K562 (cell line): ENCODE results near the gene DEK. TPM values are rescaled to one million over a fixed set of nuclear protein-coding genes. Genes with fewer than 3 reads are reported as not detected.
A peak's percentile ranks its signal among the peaks of the same experiment; 100 is the strongest.

Experiments
- ATAC-seq: fragments of 200-7000 bp; cut with Tn5 transposase; 3 replicates; pipeline ENCODE4 v1.9.1; 2020; ENCODE audit warnings: moderate library complexity
- BruUV-seq: library from RNA; stranded (reverse); fragments of 400-500 nt; replicated peaks from 2 replicates; lab custom pipeline; 2021; lab: Mats Ljungman, UMichigan
- CTCF ChIA-PET: fragments of 300-600 bp; formaldehyde crosslinking; extraction: SDS; loops from one replicate; lab custom pipeline; 2021; ENCODE audit warnings: low intra/inter-chr PET ratio; lab: Yijun Ruan, JAX
- POLR2A ChIA-PET: fragments of 300-600, 350-650 bp; sonication (Branson Sonifier 250); formaldehyde crosslinking; extraction: SDS; loops from one replicate; lab custom pipeline; 2021; ENCODE audit warnings: antibody characterized with exemption, inconsistent platforms; lab: Yijun Ruan, JAX
- DNase-seq, 4 experiments: peaks; one replicate each; pipeline versions ENCODE4 v3.0.0 to v3.0.0-alpha.2; 2011 to 2018; ENCODE audit warnings: low spot score in 3 of 4, mixed read lengths in 3 of 4; ENCODE audit errors: extremely low read depth in 1 of 4
- FAIRE-seq: peaks from 2 replicates; lab custom pipeline; 2011; peaks lifted over from hg19 to GRCh38; lab: Jason Lieb, UNC
- H2AFZ ChIP-seq: 2 replicates; pipeline ENCODE4 v1.6.0; 2011; ENCODE audit warnings: low read depth, low read length, control low read depth, inconsistent platforms
- H3K27ac ChIP-seq: fragments of 200-600 bp; 3 replicates; pipeline ENCODE4 v1.8.0; 2011; ENCODE audit warnings: low read depth, mild to moderate bottlenecking, control low read depth, inconsistent platforms, low read length, moderate library complexity, mixed read lengths; ENCODE audit errors: extremely low read depth
- H3K27me3 ChIP-seq, 2 experiments: fragments of 300-600 bp in 1 of 2; 2 replicates in 1 of 2; 3 replicates in 1 of 2; pipeline versions ENCODE4 v1.6.0 to v1.8.0; 2011; ENCODE audit warnings: inconsistent platforms in 2 of 2, low read length in 2 of 2, mild to moderate bottlenecking in 1 of 2, mixed read lengths in 1 of 2, moderate library complexity in 1 of 2; ENCODE audit not compliant: control insufficient read depth in 2 of 2, insufficient read depth in 2 of 2
- H3K36me3 ChIP-seq: fragments of 300-600 bp; 3 replicates; pipeline ENCODE4 v1.8.0; 2011; ENCODE audit warnings: mild to moderate bottlenecking, low read length, inconsistent platforms; ENCODE audit not compliant: control insufficient read depth, insufficient read depth
- H3K4me1 ChIP-seq, 2 experiments: fragments of 200-600 bp in 1 of 2; replicated peaks in 1 of 2; 2 replicates in 1 of 2; 3 replicates in 1 of 2; pipeline versions ENCODE4 v1.5.1 to v1.8.0; 2011; ENCODE audit warnings: inconsistent platforms in 2 of 2, low read length in 2 of 2, mild to moderate bottlenecking in 1 of 2, mixed read lengths in 1 of 2, moderate library complexity in 1 of 2; ENCODE audit not compliant: control insufficient read depth in 2 of 2, insufficient read depth in 2 of 2
- H3K4me2 ChIP-seq: 2 replicates; pipeline ENCODE4 v1.6.1; 2011; ENCODE audit warnings: low read length, control low read depth, inconsistent platforms, mixed read lengths; ENCODE audit not compliant: insufficient read depth
- H3K4me3 ChIP-seq: fragments of 200-600 bp; sonication (generic), shearing (Covaris generic); 2 replicates; pipeline ENCODE4 v1.5.1; 2016; ENCODE audit warnings: control low read depth, inconsistent platforms
- H3K79me2 ChIP-seq: fragments of 200-600 bp; 3 replicates; pipeline ENCODE4 v1.8.0; 2011; ENCODE audit warnings: low read length, inconsistent platforms; ENCODE audit not compliant: control insufficient read depth, insufficient read depth
- H3K9ac ChIP-seq, 2 experiments: 2 replicates each; pipeline versions ENCODE4 v1.6.0 to v1.6.1; 2011; ENCODE audit warnings: low read depth in 2 of 2, low read length in 2 of 2, control low read depth in 1 of 2, inconsistent platforms in 1 of 2, mild to moderate bottlenecking in 1 of 2, mixed read lengths in 1 of 2; ENCODE audit not compliant: insufficient read depth in 1 of 2
- H3K9me1 ChIP-seq: one replicate; pipeline ENCODE4 v1.6.0; 2011; ENCODE audit warnings: inconsistent platforms, mild to moderate bottlenecking, low read length, moderate library complexity; ENCODE audit not compliant: control insufficient read depth, insufficient read depth
- H3K9me3 ChIP-seq: replicated peaks from 2 replicates; pipeline ENCODE4 v1.5.1; 2011; ENCODE audit warnings: low read depth, low read length, inconsistent platforms; ENCODE audit not compliant: control insufficient read depth, insufficient read depth
- H4K20me1 ChIP-seq: replicated peaks from 2 replicates; pipeline ENCODE4 v1.6.1; 2011; ENCODE audit warnings: low read length, inconsistent platforms, mixed read lengths; ENCODE audit not compliant: control insufficient read depth, insufficient read depth
- FIP1L1 ChIP-seq: fragments of 200-400 bp; formaldehyde crosslinking; IDR thresholded peaks from 2 replicates; pipeline ENCODE4 v1.6.1; 2018; ENCODE audit warnings: mild to moderate bottlenecking, low read depth, low read length; ENCODE audit not compliant: poor library complexity, severe bottlenecking
- MXI1 ChIP-seq: IDR thresholded peaks from 2 replicates; pipeline ENCODE4 v1.6.1; 2011; ENCODE audit warnings: low read depth, mild to moderate bottlenecking, improper control_type of control experiment, low read length
- RFX5 ChIP-seq: IDR thresholded peaks from 2 replicates; pipeline ENCODE4 v1.6.1; 2011; ENCODE audit warnings: low read depth, mild to moderate bottlenecking, improper control_type of control experiment, low read length
- TEAD2 ChIP-seq: fragments of 450-650 bp; IDR thresholded peaks from 2 replicates; pipeline ENCODE4 v1.6.1; 2016; ENCODE audit warnings: missing genetic modification characterization, control low read depth, missing compliant biosample characterization
- ZNF121 ChIP-seq: sonication (generic); formaldehyde crosslinking; conservative IDR thresholded peaks from 2 replicates; pipeline ENCODE4 v1.8.0; 2022; ENCODE audit warnings: missing genetic modification reagents
- WGBS: fragments of 100-300 bp; shearing (Covaris generic); methylation state at CpG from one replicate; pipeline ENCODE4 v1.1.6; 2016; ENCODE audit warnings: low coverage, mixed read lengths; ENCODE audit not compliant: insufficient coverage; ENCODE audit errors: missing lambda C conversion rate; 5-methylcytosine and 5-hydroxymethylcytosine counted together
- in situ Hi-C: fragments of 300-500 bp; cut with MboI; formaldehyde crosslinking; loops from 4 replicates; pipeline ENCODE4 v1.15.0; 2018; ENCODE audit warnings: inconsistent platforms, mixed read lengths
- intact Hi-C: fragments of 100-400 bp; cut with micrococcal nuclease; formaldehyde crosslinking; loops from 2 replicates; pipeline ENCODE4 v1.14.2; 2022
- polyA plus RNA-seq, 8 experiments: library from polyadenylated mRNA; depleted of rRNA in 4 of 8; stranded (reverse) in 5 of 8; unstranded in 3 of 8; fragments of >200 nt; fragmentation: Nextera tagmentation in 2 of 8; fragmentation: Illumina TruSeq in 1 of 8; extraction: Ambion mirVana in 2 of 8; extraction: Trizol in 1 of 8; gene quantifications; 2 replicates each; pipeline versions ENCODE4 v1.2.1 to v1.2.3, GENCODE V29; 2011 to 2014; ENCODE audit warnings: inconsistent platforms in 1 of 8, missing spikeins in 1 of 8
- total RNA-seq, 7 experiments: library from RNA; depleted of rRNA in 6 of 7; stranded (reverse); fragments of >200 nt in 6 of 7; fragmentation: Illumina TruSeq in 2 of 7; extraction: Trizol in 2 of 7; gene quantifications; 2 replicates each; pipeline versions ENCODE4 v1.2.1 to v1.2.3, GENCODE V29; 2011 to 2021; ENCODE audit warnings: low replicate concordance in 1 of 7
- TF ChIP-seq, protein P1 (sequence below): sonication (generic); formaldehyde crosslinking; IDR thresholded peaks from 2 replicates; pipeline ENCODE4 v1.8.0; 2022; ENCODE audit warnings: mild to moderate bottlenecking, missing genetic modification reagents

Gene DEK
- total and polyA plus RNA-seq, 9 of the 15 experiments (the other 6 are each of a cell fraction or from before 2014, with no cell fraction given): 82.3 to 338 (median 184) TPM

DNA sequence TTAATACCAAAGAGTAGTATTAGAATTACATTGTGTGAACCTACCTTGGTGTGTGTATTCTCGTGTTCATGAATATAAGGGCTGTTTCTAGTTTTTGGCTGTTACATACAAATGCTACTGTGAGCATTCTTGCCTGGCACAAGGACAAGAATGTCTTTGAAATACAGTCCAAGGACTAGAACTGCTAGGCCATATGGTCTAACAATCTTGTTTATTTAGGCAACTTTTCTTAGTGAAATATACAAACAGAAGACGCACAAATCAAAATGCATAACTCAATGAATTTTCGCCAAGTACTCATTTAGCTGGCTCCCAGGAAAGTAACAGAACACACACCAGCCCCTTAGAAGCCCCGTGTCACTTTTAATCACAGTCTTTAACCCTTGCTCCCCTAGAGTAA lies 80.6 kb downstream of the DEK start:
- no TSS peak for BruUV-seq
- CTCF ChIA-PET: no interaction called here
- Histone ChIP-seq H3K9ac (no peak overlapping the region), H3K27me3 (no peaks in the 10 kb centered on the region), H3K4me2 (no peak overlapping the region), H2AFZ (no peak overlapping the region), H3K27ac (no peak overlapping the region), H3K79me2 (no peaks in the 10 kb centered on the region), H3K9me1 (no peaks in the 10 kb centered on the region), H4K20me1 (no peaks in the 10 kb centered on the region), H3K4me3 (no peak overlapping the region), H3K36me3 (peaks cover 36% of the 10 kb centered on the region; the same call in 2 of the 3 replicates), H3K9me3 (no peaks in the 10 kb centered on the region), H3K4me1 (peaks cover 0 to 3% of the 10 kb centered on the region in 2 experiments; a peak in 1 of 5 replicates)
- ATAC-seq (no peak), DNase-seq (no peak), FAIRE-seq (no peak)
- intact Hi-C loops (no loop called here), in situ Hi-C loops (no loop called here)
- WGBS: 72% methylated on average over 4 of the region's 4 CpGs
- TF ChIP-seq FIP1L1: no peak
- no peak for TF ChIP-seq MXI1
- TF ChIP-seq, protein P1, sequence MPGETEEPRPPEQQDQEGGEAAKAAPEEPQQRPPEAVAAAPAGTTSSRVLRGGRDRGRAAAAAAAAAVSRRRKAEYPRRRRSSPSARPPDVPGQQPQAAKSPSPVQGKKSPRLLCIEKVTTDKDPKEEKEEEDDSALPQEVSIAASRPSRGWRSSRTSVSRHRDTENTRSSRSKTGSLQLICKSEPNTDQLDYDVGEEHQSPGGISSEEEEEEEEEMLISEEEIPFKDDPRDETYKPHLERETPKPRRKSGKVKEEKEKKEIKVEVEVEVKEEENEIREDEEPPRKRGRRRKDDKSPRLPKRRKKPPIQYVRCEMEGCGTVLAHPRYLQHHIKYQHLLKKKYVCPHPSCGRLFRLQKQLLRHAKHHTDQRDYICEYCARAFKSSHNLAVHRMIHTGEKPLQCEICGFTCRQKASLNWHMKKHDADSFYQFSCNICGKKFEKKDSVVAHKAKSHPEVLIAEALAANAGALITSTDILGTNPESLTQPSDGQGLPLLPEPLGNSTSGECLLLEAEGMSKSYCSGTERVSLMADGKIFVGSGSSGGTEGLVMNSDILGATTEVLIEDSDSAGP (CRISPR knock-in tag): no peak
- POLR2A ChIA-PET: no interaction called here

DNA sequence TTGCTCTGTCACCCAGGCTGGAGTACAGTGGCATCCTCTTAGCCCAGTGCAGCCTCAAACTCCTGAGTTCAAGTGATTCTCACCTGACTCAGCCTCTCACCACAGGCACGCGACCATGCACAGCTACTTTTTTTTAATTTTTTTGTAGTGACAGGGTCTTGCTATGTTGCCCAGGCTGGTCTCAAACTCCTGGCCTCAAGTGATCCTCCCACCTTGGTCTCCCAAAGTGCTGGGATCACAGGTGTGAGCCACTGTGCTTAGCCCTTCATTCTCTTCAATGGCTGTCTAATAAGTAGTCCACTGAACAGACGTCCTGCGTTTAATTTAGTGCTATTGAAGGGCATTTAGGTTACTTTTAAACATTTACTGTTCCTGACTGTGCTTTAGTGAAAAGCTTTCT lies 81.8 kb downstream of the DEK start:
- no peak overlapping the region for H3K9ac ChIP-seq
- POLR2A ChIA-PET: no interaction called here
- in situ Hi-C loops (no loop called here), intact Hi-C loops (no loop called here)
- no TSS peak for BruUV-seq
- peaks cover 35% of the 10 kb centered on the region; the same call in 2 of the 3 replicates for H3K36me3 ChIP-seq
- no peak for ATAC-seq
- no peaks in the 10 kb centered on the region for H3K27me3 ChIP-seq
- no peak overlapping the region for H3K4me3 ChIP-seq
- H3K4me2 ChIP-seq: no peak overlapping the region
- no peaks in the 10 kb centered on the region; a peak in 1 of 5 replicates for H3K4me1 ChIP-seq
- no peak for TF ChIP-seq TEAD2 (tag)
- no peak for TF ChIP-seq RFX5
- TF ChIP-seq ZNF121 (CRISPR knock-in tag): peak; percentile 54; the same call in 1 of the 2 replicates
- no peak overlapping the region for H2AFZ ChIP-seq
- 72% methylated on average over 4 of the region's 4 CpGs for WGBS
- H3K79me2 ChIP-seq: no peaks in the 10 kb centered on the region; the same call in 1 of the 3 replicates
- CTCF ChIA-PET: no interaction called here
- no peak overlapping the region for H3K27ac ChIP-seq
- no peaks in the 10 kb centered on the region for H3K9me3 ChIP-seq
- no peaks in the 10 kb centered on the region for H3K9me1 ChIP-seq
- DNase-seq: no peak
- H4K20me1 ChIP-seq: no peaks in the 10 kb centered on the region
- no peak for FAIRE-seq
